Aorta (tissue), 5 donors: ENCODE data around the gene TNN. TPM values are rescaled to one million over a fixed set of nuclear protein-coding genes. Genes with fewer than 3 reads are reported as not detected.
"Not testable (repeated sequence)": the region's sequence is repeated elsewhere in the genome, so short reads cannot be mapped to it uniquely, and the experiment has no call there.

Source experiments
- ATAC-seq: fragments of 200-7000 bp; cut with Tn5 transposase; one replicate; pipeline ENCODE4 v1.9.1; 2022; ENCODE audit warnings: moderate library complexity; ENCODE audit not compliant: low FRiP score
- DNase-seq, 2 donors: peaks; one replicate each; pipeline ENCODE4 v3.0.0-alpha.2; 2020
- H3K27ac ChIP-seq, 2 donors: one replicate each; pipeline ENCODE4 v1.5.1; 2013; ENCODE audit warnings: low read length in 2 of 2, mild to moderate bottlenecking in 2 of 2, moderate library complexity in 2 of 2, control low read depth in 1 of 2, inconsistent platforms in 1 of 2, low read depth in 1 of 2
- H3K27me3 ChIP-seq, 2 donors: one replicate each; pipeline ENCODE4 v1.6.1; 2013; ENCODE audit warnings: control low read depth in 1 of 2, low read length in 1 of 2, mild to moderate bottlenecking in 1 of 2, moderate library complexity in 1 of 2; ENCODE audit not compliant: insufficient read depth in 2 of 2, control insufficient read depth in 1 of 2
- H3K36me3 ChIP-seq, 2 donors: one replicate each; pipeline ENCODE4 v1.6.1; 2013; ENCODE audit warnings: control low read depth in 1 of 2, low read length in 1 of 2, mild to moderate bottlenecking in 1 of 2; ENCODE audit not compliant: insufficient read depth in 2 of 2, control insufficient read depth in 1 of 2
- H3K4me1 ChIP-seq, 2 donors: one replicate each; pipeline ENCODE4 v1.6.1; 2013; ENCODE audit warnings: low read length in 2 of 2, control low read depth in 1 of 2, mild to moderate bottlenecking in 1 of 2, moderate library complexity in 1 of 2; ENCODE audit not compliant: insufficient read depth in 2 of 2, control insufficient read depth in 1 of 2
- H3K4me3 ChIP-seq, 2 donors: one replicate each; pipeline ENCODE4 v1.5.1; 2013; ENCODE audit warnings: low read length in 2 of 2, control low read depth in 1 of 2, mild to moderate bottlenecking in 1 of 2
- H3K9me3 ChIP-seq: one replicate; pipeline ENCODE4 v1.6.1; 2013; ENCODE audit warnings: mild to moderate bottlenecking, low read length; ENCODE audit not compliant: control insufficient read depth
- WGBS, 2 donors: extraction: QIAGEN DNeasy Blood & Tissue Kit; methylation state at CpG; one replicate each; pipeline ENCODE4 v1.1.7; 2013; 5-methylcytosine and 5-hydroxymethylcytosine counted together
- intact Hi-C, 2 donors: fragments of 100-400 bp; cut with DNase I; formaldehyde crosslinking; loops; one replicate each; pipeline versions ENCODE4 v1.14.2 to v1.15.0; 2022
- polyA plus RNA-seq, 2 donors: library from polyadenylated mRNA; stranded (reverse); fragments of 200-250 nt; gene quantifications; one replicate each; pipeline ENCODE4 v1.2.3, GENCODE V29; 2013
- total RNA-seq, 2 donors: library from RNA; stranded (reverse); fragmentation: NEBNext Ultra II Directional; extraction: Animal tissue kit (Norgen Biotek cat#: 25700); gene quantifications; one replicate each; pipeline ENCODE4 v1.2.1, GENCODE V29; 2021
- donor health status: healthy with polysubstance abuse.
- donor health status: Bipolar disorder and iron deficiency.
- donor health status: DM: no; HTN: no; CAD: no.
- donor health status: DM: no; HTN: no; CAD: no.
- donor health status: DM: yes; HTN: yes; CAD: no.

Gene TNN
- total and polyA plus RNA-seq, 4 donors: 0.25 to 0.30 TPM; not detected in 2

DNA sequence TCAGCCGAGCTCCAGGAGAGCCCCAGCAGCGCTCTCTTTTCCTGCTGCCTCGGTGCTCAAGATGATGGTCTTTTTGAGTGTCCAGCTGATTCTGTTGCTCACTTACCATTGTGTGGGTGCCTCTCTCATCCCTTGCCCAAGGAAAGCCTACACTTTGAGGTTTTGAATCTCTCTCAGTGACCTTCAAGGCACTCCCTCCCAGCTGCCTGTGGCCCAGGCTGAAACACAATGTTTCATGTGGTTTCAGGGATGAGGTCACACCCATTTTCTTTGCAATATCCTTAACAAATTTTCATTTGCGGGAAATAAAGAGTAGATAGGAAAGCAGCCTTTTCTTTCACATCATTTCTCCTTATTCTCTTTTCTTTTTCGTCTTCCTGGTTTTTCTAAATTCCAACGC lies 31.8 kb upstream of the TNN start:
- no peaks in the 10 kb centered on the region for H3K36me3 ChIP-seq
- 87 to 88% methylated on average over 6 of the region's 6 CpGs for WGBS, 2 donors
- no peaks in the 10 kb centered on the region for H3K9me3 ChIP-seq
- ATAC-seq: no peak
- intact Hi-C loops: loop anchor here in 1 of 2 donors (10.0 kb wide), 1 partner anchor 279 kb away; no protein-coding TSS in a partner anchor
- H3K4me3 ChIP-seq: no peak overlapping the region
- H3K27ac ChIP-seq: no peak overlapping the region
- no peaks in the 10 kb centered on the region for H3K4me1 ChIP-seq
- no peaks in the 10 kb centered on the region for H3K27me3 ChIP-seq
- DNase-seq: no peak

DNA sequence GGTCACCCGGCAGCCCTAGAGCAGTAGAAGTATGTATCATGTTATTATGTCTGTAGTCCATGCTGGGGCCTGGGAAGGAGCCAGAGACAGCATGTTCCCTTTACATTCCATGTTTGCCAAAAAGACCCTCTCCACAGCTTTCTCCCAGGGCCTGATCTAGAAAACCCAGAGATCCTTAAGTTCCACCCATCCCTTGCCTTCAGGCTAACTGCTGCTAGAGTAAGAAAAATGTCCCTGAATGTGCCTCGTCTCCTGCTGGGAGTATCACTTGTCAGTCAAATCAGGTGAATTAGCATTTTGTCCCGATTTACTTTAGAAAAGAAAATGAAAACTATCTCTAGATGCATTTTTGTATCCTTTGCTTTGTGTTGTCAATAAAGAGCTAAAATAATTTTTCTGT lies 31.2 kb upstream of the TNN start:
- no peak for DNase-seq
- Histone ChIP-seq H3K4me3 (no peak overlapping the region), H3K9me3 (no peaks in the 10 kb centered on the region), H3K4me1 (no peaks in the 10 kb centered on the region), H3K27ac (no peak overlapping the region), H3K36me3 (no peaks in the 10 kb centered on the region), H3K27me3 (no peaks in the 10 kb centered on the region)
- ATAC-seq: no peak
- WGBS, 2 donors: 58 to 61% methylated on average over 3 of the region's 3 CpGs
- intact Hi-C loops: loop anchor here in 1 of 2 donors (10.0 kb wide), 1 partner anchor 278 kb away; no protein-coding TSS in a partner anchor

DNA sequence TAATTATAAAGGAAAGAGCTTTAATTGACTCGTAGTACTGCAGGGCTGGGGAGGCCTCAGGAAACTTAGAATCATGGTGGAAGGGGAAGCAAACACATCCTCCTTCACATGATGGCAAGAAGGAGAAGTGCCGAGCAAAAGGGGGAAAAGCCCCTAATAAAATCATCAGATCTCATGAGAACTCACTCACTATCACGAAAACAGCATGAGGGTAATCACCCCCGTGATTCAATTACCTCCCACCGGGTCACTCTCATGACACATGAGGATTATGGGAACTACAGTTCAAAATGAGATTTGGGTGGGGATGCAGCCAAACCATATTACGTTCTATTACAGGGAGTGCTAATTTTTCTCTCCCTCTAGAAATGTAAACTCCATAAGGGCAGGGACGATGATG lies 30.2 kb upstream of the TNN start:
- no peak for DNase-seq
- no peak for ATAC-seq
- intact Hi-C loops: loop anchor here in 1 of 2 donors (10.0 kb wide), 1 partner anchor 277 kb away; no protein-coding TSS in a partner anchor

DNA sequence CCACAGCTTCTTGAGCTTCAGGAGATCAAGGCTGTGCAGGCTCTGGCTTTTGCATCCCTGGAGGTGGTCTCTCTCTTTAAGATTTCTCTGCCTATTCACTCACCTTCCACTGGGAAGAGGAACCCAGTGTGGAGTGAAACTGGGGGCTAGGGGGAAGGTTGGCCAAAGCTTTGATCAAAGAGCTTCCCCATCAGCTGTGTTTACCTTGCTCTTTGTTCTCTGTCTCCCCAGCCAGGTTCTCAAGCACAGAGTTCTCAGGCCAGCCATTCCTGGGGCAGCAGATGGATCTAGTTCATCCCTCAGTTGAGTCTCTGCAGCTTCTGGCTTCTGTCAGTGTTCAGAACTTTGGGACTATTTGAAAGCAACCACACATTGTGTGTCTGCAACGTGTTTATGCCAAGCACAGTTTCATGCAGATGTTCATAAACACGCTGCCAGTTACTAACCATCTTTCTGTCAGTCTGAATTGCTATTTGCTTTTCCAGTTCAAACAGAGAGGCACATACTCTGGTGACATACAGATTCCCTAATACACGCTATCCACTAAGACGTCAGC lies 27.2 kb upstream of the TNN start:
- 72 to 75% methylated on average over 4 of the region's 4 CpGs for WGBS, 2 donors
- no peaks in the 10 kb centered on the region for H3K36me3 ChIP-seq
- no peaks in the 10 kb centered on the region for H3K27me3 ChIP-seq
- no peaks in the 10 kb centered on the region for H3K9me3 ChIP-seq
- intact Hi-C loops: no loop called here
- no peak overlapping the region for H3K27ac ChIP-seq
- DNase-seq: no peak
- no peaks in the 10 kb centered on the region for H3K4me1 ChIP-seq
- no peak overlapping the region for H3K4me3 ChIP-seq
- ATAC-seq: no peak

More for the DNA sequence above, 30.2 kb upstream of the TNN start:
- WGBS, 2 donors: 62 to 69% methylated on average over 7 of the region's 7 CpGs
- H3K4me1 ChIP-seq: no peaks in the 10 kb centered on the region
- H3K27me3 ChIP-seq: no peaks in the 10 kb centered on the region
- no peaks in the 10 kb centered on the region for H3K9me3 ChIP-seq
- H3K27ac ChIP-seq: no peak overlapping the region
- H3K4me3 ChIP-seq: no peak overlapping the region
- no peaks in the 10 kb centered on the region for H3K36me3 ChIP-seq

DNA sequence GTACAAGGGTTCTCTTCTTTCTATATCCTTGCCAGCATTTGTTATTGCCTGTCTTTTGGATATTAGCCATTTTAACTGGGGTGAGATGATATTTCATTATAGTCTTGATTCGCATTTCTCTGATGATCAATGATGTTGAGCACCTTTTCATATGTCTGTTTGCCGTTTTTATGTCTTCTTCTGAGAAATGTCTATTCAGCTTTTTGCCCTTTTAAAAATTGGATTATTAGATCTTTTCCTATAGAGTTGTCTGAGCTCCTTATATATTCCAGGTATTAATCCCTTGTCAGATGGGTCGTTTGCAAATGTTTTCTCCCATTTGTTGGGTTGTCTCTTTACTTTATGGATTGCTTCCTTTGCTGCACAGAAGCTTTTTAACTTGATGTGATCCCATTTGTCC lies 25.0 kb upstream of the TNN start:
- Histone ChIP-seq H3K9me3 (no peaks in the 10 kb centered on the region), H3K4me1 (no peaks in the 10 kb centered on the region), H3K36me3 (no peaks in the 10 kb centered on the region), H3K4me3 (no peak overlapping the region), H3K27ac (no peak overlapping the region), H3K27me3 (no peaks in the 10 kb centered on the region)
- ATAC-seq (no peak), DNase-seq (no peak)
- intact Hi-C loops: no loop called here
- WGBS, 2 donors: 63 to 66% methylated on average over 3 of the region's 3 CpGs

DNA sequence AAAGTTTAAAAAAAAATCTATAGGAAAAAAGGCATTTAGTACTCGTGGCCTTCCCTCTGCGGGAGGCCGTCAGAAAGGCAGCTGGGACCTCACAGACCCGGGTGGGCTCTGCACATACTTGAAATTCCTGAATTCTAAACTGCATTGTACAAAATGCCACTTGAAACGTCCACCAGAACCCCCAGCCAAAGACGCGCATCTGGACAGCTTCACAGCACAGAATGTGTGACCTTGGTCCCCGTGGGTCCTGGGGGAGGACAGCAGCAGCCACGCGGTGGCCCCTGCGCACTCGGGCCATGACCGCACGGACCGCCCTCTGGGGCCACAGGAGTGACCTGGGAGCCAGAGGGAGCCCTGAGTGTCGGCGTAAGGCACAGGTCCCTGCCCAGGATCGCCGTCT lies 23.8 kb upstream of the TNN start:
- H3K27ac ChIP-seq: no peak overlapping the region
- no peaks in the 10 kb centered on the region for H3K36me3 ChIP-seq
- 29 to 31% methylated on average over 19 of the region's 19 CpGs for WGBS, 2 donors
- DNase-seq (no peak), ATAC-seq (no peak)
- no peaks in the 10 kb centered on the region for H3K27me3 ChIP-seq
- H3K4me3 ChIP-seq: no peak overlapping the region
- intact Hi-C loops: no loop called here
- H3K9me3 ChIP-seq: no peaks in the 10 kb centered on the region
- H3K4me1 ChIP-seq: no peaks in the 10 kb centered on the region

DNA sequence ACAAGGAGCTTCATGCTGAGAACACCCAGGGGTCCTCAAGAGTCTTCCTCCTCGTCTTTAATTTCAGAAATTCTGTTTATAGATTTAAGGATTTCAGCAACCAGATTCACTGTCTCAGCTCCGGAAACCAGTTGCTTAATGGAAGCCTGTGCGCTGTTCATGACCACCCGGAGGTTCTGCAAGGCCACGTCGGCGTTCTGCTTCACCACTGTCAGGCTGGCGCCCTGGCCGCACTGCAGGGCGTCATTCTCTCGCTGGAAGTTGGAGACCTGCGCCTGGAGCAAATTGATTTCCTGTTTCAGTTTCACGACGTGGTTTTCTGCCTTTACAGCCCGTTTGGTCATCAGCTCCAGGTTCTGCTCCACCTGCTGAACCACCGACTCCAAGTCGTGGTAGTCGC lies 23.0 kb upstream of the TNN start:
- H3K4me1 ChIP-seq, intact Hi-C loops, H3K36me3 ChIP-seq, ATAC-seq, H3K9me3 ChIP-seq, H3K27ac ChIP-seq, DNase-seq, H3K27me3 ChIP-seq, H3K4me3 ChIP-seq: not testable (repeated sequence)
- 92 to 93% methylated on average over 18 of the region's 18 CpGs for WGBS, 2 donors

DNA sequence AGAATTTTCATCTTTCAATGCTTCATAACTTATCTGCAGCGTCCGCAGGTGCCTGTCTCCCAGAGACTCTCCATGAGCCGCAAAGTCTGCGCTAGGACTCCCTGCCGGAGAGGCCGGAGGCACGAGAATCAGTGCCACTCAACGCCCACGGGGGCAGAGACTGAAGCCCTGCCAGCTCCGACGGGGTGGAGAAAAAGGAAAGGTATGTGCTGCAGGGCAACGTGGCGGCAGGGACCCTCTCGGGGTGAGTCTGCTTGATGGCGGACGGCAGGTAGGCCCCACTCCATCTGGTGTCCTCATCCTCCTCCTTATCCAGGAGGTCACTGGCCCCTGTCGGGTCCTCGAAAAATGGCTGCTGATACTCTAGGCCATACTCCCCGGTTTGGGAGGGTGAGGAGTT lies 22.5 kb upstream of the TNN start:
- no peaks in the 10 kb centered on the region for H3K4me1 ChIP-seq
- H3K27me3 ChIP-seq: no peaks in the 10 kb centered on the region
- H3K27ac ChIP-seq: no peak overlapping the region
- ATAC-seq (no peak), DNase-seq (no peak)
- WGBS, 2 donors: 91 to 94% methylated on average over 19 of the region's 19 CpGs
- intact Hi-C loops: no loop called here
- H3K4me3 ChIP-seq: no peak overlapping the region
- no peaks in the 10 kb centered on the region for H3K36me3 ChIP-seq
- no peaks in the 10 kb centered on the region for H3K9me3 ChIP-seq

DNA sequence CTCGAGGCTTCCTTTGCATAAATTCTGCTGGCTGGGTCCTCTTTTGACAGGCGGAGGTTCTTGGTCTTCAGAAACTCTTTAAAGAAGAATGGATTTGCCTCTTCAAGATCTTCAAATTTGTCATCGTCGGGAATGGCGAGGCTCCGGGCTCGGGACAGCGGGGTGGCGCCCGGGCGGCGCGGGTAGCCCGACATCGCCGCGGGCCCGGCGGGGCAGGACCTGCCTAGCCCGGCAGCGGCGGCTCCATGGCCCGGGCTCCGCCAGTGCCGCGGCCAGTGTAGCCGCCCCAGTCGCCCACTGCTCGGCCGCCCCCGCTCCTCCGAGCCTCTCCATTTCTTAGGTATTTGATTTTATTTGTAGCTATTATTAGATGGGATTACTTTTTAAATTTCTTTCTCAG lies 22.1 kb upstream of the TNN start:
- H3K4me3 ChIP-seq: no peak overlapping the region
- intact Hi-C loops: no loop called here
- no peaks in the 10 kb centered on the region for H3K36me3 ChIP-seq
- DNase-seq (no peak), ATAC-seq (no peak)
- H3K4me1 ChIP-seq: no peaks in the 10 kb centered on the region
- no peak overlapping the region for H3K27ac ChIP-seq
- H3K9me3 ChIP-seq: no peaks in the 10 kb centered on the region
- H3K27me3 ChIP-seq: no peaks in the 10 kb centered on the region
- 96 to 97% methylated on average over 29 to 32 of the region's 32 CpGs for WGBS, 2 donors
